Measurements from ENCODE around the gene CUX1.

- no peak for TF ChIP-seq EP300 (IDR thresholded peaks at IDR 0.05)
- no peak for TF ChIP-seq CTCF (IDR thresholded peaks at IDR 0.05)
These were observed 478.1 kb downstream of the CUX1 start for GRCh38 chr7:102295346-102296178.

Measured in ovary (tissue), 3 donors.